Lung microvascular endothelial cell (primary cell): Measurements from ENCODE around the gene SULF2. TPM values are rescaled to one million over a fixed set of nuclear protein-coding genes. Genes with fewer than 3 reads are reported as not detected.
A peak's percentile ranks its signal among the peaks of the same experiment; 100 is the strongest.

ENCODE experiments used
- DNase-seq, 2 donors: peaks; one replicate each; pipeline versions ENCODE4 v3.0.0 to v3.0.0-alpha.2; 2010; ENCODE audit warnings: low read depth in 2 of 2
- total RNA-seq: library from RNA; depleted of rRNA; stranded (reverse); fragments of >200 nt; gene quantifications from 2 replicates; pipeline ENCODE4 v1.2.1, GENCODE V29; 2014

SULF2 gene
- total RNA-seq, 1 donor from 2014 or later, result 119 TPM

DNA sequence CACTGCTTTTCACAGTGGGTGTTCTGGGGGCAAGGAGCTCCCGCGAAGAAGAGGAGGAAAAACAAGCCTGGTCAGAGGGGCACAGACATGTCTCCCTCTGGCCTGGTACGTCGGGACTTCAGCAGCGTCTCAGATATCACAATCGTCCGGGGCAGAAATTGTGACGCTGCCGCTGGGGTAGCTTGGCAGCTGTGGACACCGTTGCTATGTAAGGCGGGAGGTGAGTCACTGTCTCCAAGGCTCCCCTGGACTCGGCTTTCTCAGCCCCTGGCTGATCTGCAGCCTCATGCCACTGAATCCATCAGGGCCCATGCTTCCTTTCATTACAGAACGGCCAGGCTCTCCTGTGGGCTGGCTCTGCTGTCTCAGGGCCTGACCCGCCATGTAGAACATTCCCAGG is 98.7 kb downstream of the SULF2 start:
- DNase-seq, result peak in 1 of 2 donors; percentile 63

GRCh38 chr20:47684306-47685080 is 100.8 kb downstream of the SULF2 start:
- DNase-seq, result no peak

DNA sequence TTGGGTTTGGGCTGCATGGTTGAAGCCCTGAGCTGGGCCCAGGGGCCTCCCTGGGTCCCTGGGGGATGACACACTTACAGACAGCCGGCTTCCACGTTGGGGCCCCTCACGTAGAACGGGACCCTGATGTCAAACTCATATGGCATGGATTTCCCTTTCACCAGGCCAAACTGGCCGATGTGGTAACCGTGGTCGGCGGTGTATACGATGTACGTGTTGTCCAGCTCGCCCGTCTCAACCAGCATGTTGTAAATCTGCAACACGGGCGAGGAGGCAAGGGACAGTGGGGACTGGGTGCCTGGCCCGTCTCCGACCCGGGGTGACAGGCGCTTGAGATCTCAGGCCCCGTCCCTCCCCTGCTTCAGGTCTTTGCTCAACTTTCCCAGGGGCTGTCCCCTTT is 102.4 kb downstream of the SULF2 start:
- no peak for DNase-seq

DNA sequence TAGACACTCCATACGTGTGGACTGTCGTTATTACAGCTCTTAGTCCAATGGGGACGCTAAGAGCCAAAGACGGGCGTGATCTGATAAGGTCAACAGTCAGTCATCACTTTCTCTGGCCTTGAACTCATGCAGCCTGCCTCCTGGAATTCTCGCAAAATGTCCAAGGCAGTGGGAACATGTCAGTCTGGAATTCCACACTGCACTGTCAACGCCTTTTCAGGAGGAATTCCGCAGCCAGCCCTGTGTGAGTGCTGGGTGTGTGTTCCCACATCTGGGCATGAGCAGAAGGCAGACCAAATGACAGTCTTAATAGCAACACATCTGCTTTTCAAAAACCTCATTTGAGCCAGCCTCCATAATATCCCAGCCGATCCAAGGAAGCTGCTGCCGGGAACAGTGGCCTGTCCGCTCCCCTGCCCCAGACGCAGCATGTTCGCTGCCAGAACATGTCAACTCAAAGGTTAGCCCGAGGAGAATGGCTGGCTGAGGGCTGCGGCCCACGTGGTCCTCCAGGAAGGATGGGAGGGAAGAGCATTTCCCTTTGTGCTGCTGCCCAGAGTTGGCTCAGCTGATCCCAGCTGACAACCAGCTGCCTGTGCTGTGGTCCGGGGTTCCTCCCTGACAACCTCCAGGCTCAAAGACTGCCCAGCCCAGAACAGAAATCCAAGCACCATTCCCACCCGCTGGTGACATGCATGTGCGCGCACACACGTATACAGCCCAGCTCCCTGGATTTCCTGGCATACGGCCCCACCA is 103.1 kb downstream of the SULF2 start:
- DNase-seq, result peak; percentile 85 to 98

GRCh38 chr20:47680804-47681529 is 104.3 kb downstream of the SULF2 start:
- no peak for DNase-seq

DNA sequence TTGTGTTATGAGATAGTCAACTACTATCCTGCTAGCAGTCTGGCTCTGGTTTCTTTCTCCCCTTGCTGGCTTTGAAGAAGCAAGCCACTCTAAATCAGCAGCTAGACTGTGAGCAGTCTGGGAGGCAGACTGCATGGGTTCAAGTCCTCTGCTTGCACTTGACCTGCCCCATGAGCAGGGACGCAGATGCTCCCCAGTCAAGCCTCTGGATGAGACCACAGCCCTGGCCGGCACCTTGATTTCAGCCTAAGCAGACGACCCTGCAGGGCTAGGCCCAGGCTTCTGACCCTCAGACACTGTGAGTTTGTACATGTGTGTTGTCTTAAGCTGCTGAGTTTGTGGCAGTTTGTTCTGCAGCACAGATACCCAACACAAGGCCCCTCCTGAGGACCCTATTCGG is 105.8 kb downstream of the SULF2 start:
- no peak for DNase-seq

- no peak for DNase-seq
Measured at GRCh38 chr20:47678536-47678935, 106.7 kb downstream of the SULF2 start.

GRCh38 chr20:47677635-47678453 is 107.4 kb downstream of the SULF2 start:
- DNase-seq, result peak; percentile 46 to 80

- no peak for DNase-seq
Measured at GRCh38 chr20:47676912-47677634, 108.2 kb downstream of the SULF2 start.

DNA sequence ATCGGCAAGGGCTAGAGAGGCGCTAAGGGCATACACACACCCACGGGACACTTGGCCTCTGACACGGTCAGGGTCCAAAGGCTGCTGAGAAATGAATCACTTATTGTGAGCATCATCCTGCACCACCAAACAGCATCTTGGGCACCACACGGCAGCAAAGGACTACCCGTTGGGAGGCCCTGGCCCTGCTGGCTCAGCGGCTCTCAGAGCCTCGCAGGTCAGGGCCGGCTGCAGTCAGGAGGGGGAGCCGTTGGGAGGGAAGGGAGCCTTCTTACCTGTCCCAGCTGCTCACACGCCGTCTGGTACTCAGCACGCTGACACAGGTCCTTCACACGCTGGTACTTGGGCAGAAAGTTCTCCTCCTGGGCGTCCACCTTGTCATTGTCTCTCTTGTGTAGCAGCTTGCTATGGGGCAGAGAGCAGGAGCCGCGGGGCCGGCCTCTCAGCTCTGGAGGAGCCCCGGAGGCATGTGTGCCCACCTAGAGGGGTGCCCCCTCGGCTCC is 109.0 kb downstream of the SULF2 start:
- no peak for DNase-seq

- no peak for DNase-seq
Measured at GRCh38 chr20:47675190-47676142, 109.8 kb downstream of the SULF2 start.

DNA sequence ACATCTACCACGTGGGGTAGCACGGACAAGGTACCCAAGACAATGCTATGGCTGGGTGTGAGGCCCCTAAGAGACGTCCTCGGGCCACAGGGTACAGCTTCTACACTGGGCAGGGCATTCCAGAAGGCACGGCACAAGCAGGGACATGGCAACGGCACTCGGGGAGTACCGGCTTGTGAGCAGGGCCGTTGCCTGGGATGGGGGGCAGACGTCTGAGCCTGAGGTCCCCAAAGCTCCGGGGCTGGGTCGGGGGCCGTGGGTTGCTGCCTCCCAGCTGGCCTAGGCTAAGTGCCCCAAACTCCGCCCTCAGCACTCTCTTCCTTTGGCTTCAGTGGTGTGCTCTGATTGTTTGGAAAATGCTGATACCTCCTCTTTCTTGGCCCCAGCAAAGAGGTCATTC is 110.6 kb downstream of the SULF2 start:
- no peak for DNase-seq

DNA sequence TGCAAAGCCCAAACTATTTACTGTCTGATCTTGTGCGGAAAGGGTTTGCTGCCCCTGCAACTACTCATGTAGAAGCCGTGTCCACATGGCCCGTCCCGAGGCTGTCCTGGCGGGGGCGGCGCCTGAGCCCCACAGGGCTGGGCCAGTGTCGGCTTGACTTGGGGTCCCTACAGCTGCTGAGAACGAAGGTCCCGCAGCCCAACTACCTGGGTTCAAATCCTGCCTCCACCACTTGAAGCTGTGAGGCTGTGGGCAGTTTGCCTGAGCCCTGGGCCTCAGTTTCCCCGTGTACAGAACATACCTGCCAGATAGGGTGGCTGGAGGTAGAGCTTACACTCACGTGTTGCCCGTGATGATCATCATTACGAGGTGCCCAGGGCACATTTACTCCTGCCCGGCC is 111.1 kb downstream of the SULF2 start:
- no peak for DNase-seq

GRCh38 chr20:47673671-47673955 is 111.7 kb downstream of the SULF2 start:
- no peak for DNase-seq

GRCh38 chr20:47672886-47673670 is 112.2 kb downstream of the SULF2 start:
- DNase-seq, result no peak

DNA sequence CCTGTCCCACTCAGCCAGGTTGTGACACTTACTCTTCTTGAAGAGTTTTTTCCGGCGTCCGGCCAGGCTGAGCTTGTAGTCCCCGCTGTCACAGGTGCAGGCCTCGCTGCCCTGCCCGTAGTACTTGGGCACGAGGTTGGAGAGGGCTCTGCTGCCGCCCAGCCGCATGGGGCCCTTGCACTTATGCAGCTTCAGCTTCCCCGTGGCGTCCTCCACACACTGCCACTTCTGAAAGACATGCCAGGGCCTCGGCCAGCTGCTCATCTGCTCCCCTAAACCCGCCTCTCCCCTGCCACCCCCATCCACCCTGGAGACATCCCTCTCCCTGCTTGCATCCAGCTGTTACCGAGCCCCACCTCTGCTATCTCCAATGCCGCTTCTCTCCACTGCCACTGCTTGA is 113.1 kb downstream of the SULF2 start:
- no peak for DNase-seq

GRCh38 chr20:47670913-47671312 is 114.4 kb downstream of the SULF2 start:
- DNase-seq, result no peak

DNA sequence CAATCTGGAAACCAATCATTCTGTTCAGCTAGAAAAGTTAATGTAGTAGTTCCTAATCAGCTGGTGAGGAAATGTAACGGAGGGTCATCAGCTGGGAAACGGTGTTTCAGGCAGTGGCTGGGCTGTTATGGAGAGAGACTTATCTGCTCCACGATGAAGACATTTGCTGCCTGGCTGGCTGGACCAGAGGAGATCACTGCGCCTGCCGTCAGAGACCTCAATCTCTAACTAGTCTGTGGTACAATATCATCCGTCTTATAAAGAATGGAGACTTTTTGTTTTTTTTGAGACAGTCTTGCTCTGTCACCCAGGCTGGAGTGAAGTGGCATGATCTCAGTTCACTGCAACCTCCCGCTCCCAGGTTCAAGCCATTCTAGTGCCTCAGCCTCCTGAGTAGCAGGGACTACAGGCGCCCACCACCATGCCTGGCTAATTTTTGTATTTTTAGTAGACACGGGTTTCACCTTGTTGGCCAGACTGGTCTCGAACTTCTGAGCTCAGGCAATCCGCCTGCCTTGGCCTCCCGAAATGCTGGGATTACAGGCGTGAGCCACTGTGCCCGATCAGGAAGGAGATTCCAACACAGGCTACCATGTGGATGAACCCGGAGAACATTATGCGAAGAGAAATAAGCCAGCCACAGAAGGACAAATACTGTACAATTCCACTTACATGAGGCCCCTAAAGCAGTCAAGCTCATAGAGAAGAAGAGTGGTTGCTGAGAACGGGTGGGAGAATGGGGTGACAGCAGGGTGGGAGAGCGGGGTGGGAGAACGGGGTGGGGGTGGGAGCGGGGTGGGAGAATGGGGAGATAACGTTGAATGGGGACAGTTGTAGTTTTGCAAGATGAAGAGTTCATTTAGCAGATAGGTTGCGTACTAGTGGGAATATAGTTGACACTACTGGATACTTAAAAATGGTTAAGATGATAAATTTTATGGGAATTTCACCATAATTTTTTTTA is 115.1 kb downstream of the SULF2 start:
- DNase-seq, result no peak
